Effector memory CD8-positive, alpha-beta T cell (primary cell): ENCODE results near the gene POLL.
"Not testable (repeated sequence)": the region's sequence is repeated elsewhere in the genome, so short reads cannot be mapped to it uniquely, and the experiment has no call there.

ENCODE experiments used
- ATAC-seq: fragments of 150-1000 bp; cut with Tn5 transposase; replicated peaks from 2 replicates; pipeline ENCODE4 v1.10.0; 2021; ENCODE audit warnings: mild to moderate bottlenecking, moderate library complexity
- DNase-seq, 3 experiments: peaks; one replicate each; pipeline ENCODE4 v3.0.0; 2021
- H3K27ac Mint-ChIP-seq, 2 donors: one replicate each; pipeline ENCODE4 v1.8.0; 2022; ENCODE audit warnings: mild to moderate bottlenecking in 2 of 2, mixed read lengths in 2 of 2, moderate library complexity in 2 of 2
- H3K27me3 Mint-ChIP-seq, 2 donors: one replicate each; pipeline ENCODE4 v1.8.0; 2022; ENCODE audit warnings: mixed read lengths in 2 of 2
- H3K36me3 Mint-ChIP-seq: one replicate; pipeline ENCODE4 v1.8.0; 2022; ENCODE audit warnings: mild to moderate bottlenecking, moderate library complexity, mixed read lengths; ENCODE audit not compliant: insufficient read depth
- H3K4me1 Mint-ChIP-seq, 2 donors: one replicate each; pipeline ENCODE4 v1.8.0; 2022; ENCODE audit warnings: low read depth in 2 of 2, mixed read lengths in 2 of 2
- H3K4me3 Mint-ChIP-seq, 2 donors: one replicate each; pipeline ENCODE4 v1.8.0; 2022; ENCODE audit warnings: mild to moderate bottlenecking in 2 of 2, mixed read lengths in 2 of 2, moderate library complexity in 2 of 2
- H3K9me3 Mint-ChIP-seq, 2 donors: one replicate each; pipeline ENCODE4 v1.8.0; 2022; ENCODE audit warnings: mixed read lengths in 2 of 2

POLL gene

DNA sequence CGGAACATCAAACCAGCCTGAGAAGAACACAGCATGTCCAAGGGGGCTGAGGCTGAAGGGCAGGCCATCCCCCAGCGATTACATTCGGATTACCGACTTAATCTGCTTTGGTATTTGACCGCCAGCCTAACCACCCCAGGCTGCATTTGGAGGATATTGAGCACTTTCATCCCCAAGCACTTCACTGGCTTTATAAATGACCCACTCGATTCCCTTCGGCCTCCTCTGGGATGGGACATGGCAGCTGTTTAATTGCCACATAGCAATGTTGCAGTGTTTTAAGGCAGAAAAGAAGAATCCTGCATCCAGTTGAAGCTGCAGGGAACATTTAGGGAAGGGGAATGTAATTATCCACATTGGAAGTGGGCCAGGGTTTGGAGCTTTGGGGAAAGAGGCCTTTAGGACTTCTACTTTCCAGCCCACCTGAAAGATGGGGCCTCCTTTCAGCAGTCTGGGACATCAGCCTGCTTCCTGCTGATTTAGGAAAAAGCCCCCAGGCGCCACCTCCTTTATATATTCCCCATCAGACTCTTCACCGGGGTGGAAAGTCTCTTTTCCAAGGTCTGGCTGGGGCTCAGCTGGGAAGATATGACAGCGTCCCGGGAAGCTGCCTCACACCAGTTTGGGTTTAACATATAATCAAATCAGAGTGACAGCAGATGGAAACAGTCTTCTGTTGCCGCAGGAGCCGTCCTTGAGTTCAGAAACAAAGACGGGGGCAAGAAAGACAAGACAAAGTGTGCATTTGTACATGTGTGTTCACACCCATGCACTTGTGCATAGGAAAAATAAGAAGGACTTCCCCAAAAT is 9.2 kb upstream of the POLL start:
- ATAC-seq (no peak), DNase-seq (no peak)
- Mint-ChIP-seq H3K27ac (no peak overlapping the region), H3K27me3 (no peaks in the 10 kb centered on the region), H3K4me3 (no peak overlapping the region), H3K4me1 (no peaks in the 10 kb centered on the region), H3K9me3 (no peaks in the 10 kb centered on the region), H3K36me3 (peaks cover 10% of the 10 kb centered on the region)

- peaks cover 10% of the 10 kb centered on the region for H3K36me3 Mint-ChIP-seq
- H3K27ac Mint-ChIP-seq, result no peak overlapping the region
- DNase-seq, result no peak
- no peak for ATAC-seq
- H3K4me3 Mint-ChIP-seq, result no peak overlapping the region
- no peaks in the 10 kb centered on the region for H3K4me1 Mint-ChIP-seq
- H3K9me3 Mint-ChIP-seq, result no peaks in the 10 kb centered on the region
- no peaks in the 10 kb centered on the region for H3K27me3 Mint-ChIP-seq
These were observed 7.8 kb upstream of the POLL start for GRCh38 chr10:101595591-101596433.

GRCh38 chr10:101593331-101593730 is 5.3 kb upstream of the POLL start:
- not testable (repeated sequence) for H3K36me3 Mint-ChIP-seq, H3K27ac Mint-ChIP-seq, ATAC-seq, H3K4me3 Mint-ChIP-seq, DNase-seq, H3K4me1 Mint-ChIP-seq, H3K9me3 Mint-ChIP-seq, H3K27me3 Mint-ChIP-seq

DNA sequence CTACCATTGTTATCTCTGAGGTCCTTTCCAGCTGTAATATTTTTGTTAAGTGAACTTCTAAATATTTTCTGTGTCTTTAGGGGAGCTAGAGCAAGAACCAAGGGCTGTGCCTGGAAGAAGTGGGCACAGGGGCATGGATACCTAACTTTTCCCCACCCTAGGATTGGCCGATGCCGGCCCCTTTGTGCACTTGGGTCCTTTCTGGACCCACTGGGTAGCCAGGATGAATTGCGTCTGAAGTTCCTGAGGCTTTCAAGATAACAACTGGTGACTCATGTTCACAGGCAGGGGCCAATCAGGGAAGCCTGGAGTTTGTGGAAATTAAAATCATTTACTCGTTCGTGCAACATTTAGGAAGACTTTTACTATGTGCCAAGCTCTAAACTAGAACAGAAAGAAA is 822 bp upstream of the POLL start:
- Mint-ChIP-seq H3K27me3 (no peaks in the 10 kb centered on the region), H3K4me3 (peak overlapping the region; percentile 94 to 95), H3K27ac (peak overlapping the region; percentile 91 to 92), H3K4me1 (peaks cover 17 to 23% of the 10 kb centered on the region in 2 donors), H3K9me3 (no peaks in the 10 kb centered on the region), H3K36me3 (peaks cover 22% of the 10 kb centered on the region)
- ATAC-seq (no peak), DNase-seq (no peak)

GRCh38 chr10:101585841-101586240 is 2.2 kb downstream of the POLL start:
- ATAC-seq (no peak), DNase-seq (no peak)
- Mint-ChIP-seq H3K36me3 (peaks cover 20% of the 10 kb centered on the region), H3K4me3 (no peak overlapping the region), H3K9me3 (no peaks in the 10 kb centered on the region), H3K27me3 (no peaks in the 10 kb centered on the region), H3K27ac (no peak overlapping the region), H3K4me1 (peaks cover 17 to 23% of the 10 kb centered on the region in 2 donors)

- H3K9me3 Mint-ChIP-seq, result no peaks in the 10 kb centered on the region
- no peak overlapping the region for H3K27ac Mint-ChIP-seq
- peaks cover 6% of the 10 kb centered on the region for H3K36me3 Mint-ChIP-seq
- ATAC-seq (no peak), DNase-seq (no peak)
- no peak overlapping the region for H3K4me3 Mint-ChIP-seq
- H3K27me3 Mint-ChIP-seq, result no peaks in the 10 kb centered on the region
- H3K4me1 Mint-ChIP-seq, result peaks cover 4 to 8% of the 10 kb centered on the region in 2 donors
These were observed 7.3 kb downstream of the POLL start for GRCh38 chr10:101580486-101581399.

GRCh38 chr10:101579516-101579870 is 8.6 kb downstream of the POLL start:
- Mint-ChIP-seq H3K27ac (no peak overlapping the region), H3K36me3 (peaks cover 6% of the 10 kb centered on the region), H3K4me3 (no peak overlapping the region), H3K27me3 (no peaks in the 10 kb centered on the region), H3K4me1 (peaks cover 0 to 3% of the 10 kb centered on the region in 2 donors), H3K9me3 (no peaks in the 10 kb centered on the region)
- no peak for DNase-seq
- ATAC-seq, result no peak

GRCh38 chr10:101578803-101579515 is 9.1 kb downstream of the POLL start:
- ATAC-seq (no peak), DNase-seq (no peak)
- H3K4me1 Mint-ChIP-seq, result no peaks in the 10 kb centered on the region
- no peak overlapping the region for H3K4me3 Mint-ChIP-seq
- no peaks in the 10 kb centered on the region for H3K27me3 Mint-ChIP-seq
- H3K27ac Mint-ChIP-seq, result peak overlapping the region in 1 of 2 donors; percentile 47
- H3K9me3 Mint-ChIP-seq, result no peaks in the 10 kb centered on the region
- peaks cover 6% of the 10 kb centered on the region for H3K36me3 Mint-ChIP-seq

DNA sequence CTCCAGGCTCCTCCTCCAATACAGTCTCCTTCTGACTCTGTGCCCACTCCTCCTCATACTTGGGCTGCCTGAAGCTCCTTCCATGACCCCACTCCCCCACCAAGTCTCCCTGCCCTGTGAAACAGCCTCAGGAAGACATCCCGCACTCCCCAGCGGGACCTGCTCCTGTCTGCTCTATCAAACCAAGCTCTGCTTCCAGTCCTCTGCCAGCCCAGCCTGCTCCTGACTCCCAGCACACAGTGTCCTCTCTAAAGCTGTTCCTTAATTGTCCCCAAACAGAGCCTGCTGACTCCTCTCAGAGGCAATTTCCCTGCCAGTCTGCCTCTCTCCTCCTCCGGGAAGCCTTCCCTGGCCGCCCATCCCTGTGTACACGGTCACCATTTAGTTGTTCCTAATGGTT is 9.9 kb downstream of the POLL start:
- DNase-seq (no peak), ATAC-seq (no peak)
- Mint-ChIP-seq H3K27me3 (no peaks in the 10 kb centered on the region), H3K9me3 (no peaks in the 10 kb centered on the region), H3K4me3 (no peak overlapping the region), H3K36me3 (peaks cover 6% of the 10 kb centered on the region), H3K27ac (peak overlapping the region; percentile 47 to 62), H3K4me1 (no peaks in the 10 kb centered on the region)

DNA sequence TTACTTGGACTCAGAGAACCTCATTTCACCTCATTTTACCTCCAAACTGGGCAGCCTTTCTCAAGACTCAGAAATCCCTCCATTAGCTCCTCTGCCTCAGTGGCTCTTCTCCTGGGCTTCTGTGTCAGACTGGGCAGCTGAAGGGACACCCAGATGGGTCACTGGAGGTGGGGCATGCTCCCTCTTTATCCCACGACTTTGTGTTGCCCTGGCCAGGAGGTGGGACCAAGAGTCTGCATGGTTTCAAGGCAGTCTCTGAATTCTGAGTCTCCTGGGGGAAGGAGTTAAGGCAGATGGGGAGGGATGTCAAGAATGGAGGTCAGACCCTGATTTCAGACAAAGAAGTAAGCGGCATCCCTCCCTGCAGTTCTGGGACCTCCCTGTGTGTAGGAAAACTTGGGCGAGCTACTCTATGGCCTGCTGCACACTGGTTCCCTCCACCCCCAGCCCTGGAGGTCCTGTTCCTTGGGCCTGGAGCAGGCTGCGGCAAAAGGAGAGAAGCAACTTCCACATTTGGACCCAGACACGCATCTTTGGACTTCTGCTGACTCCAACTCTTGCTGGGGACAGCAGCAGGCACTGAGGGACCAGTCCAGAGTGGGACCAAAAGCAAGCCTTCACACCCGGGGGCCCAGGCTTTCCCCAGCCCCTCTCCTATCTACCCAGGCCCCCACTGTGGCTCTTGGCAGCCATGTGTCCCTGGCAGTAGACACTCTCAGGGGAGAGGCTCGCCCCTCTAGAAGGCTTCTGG is 10.8 kb downstream of the POLL start:
- H3K36me3 Mint-ChIP-seq, result peaks cover 6% of the 10 kb centered on the region
- ATAC-seq (no peak), DNase-seq (no peak)
- H3K9me3 Mint-ChIP-seq, result no peaks in the 10 kb centered on the region
- H3K27me3 Mint-ChIP-seq, result no peaks in the 10 kb centered on the region
- no peaks in the 10 kb centered on the region for H3K4me1 Mint-ChIP-seq
- no peak overlapping the region for H3K4me3 Mint-ChIP-seq
- H3K27ac Mint-ChIP-seq, result peak overlapping the region in 1 of 2 donors; percentile 47

DNA sequence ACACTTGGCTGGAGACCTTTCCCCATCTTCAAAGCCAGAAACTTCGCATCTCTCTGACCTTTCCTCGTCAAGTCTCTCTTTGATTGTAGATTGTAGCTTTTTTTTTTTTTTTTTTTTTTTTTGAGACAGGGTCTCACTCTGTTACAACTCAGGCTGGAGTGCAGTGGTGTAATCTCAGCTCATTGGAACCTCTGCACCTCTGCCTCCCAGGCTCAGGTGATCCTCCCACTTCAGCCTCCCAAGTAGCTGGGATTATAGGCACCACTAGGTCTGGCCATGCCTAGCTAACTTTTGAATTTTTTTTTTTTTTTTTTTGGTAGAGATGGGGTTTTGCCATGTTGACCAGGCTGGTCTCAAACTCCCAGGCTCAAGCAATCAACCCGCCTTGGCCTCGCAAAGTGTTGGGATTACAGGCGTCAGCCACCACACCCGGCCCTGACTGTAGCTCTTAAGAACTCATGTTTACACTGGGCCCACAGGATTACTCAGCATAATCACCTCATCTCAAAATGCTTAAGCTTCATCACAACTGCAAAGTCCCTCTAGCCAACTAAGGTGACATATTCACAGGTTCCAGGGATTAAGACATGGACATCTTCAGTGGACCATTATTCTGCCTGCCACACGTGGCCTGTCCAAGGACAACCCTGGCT is 11.7 kb downstream of the POLL start:
- no peaks in the 10 kb centered on the region for H3K9me3 Mint-ChIP-seq
- H3K36me3 Mint-ChIP-seq, result peaks cover 6% of the 10 kb centered on the region
- no peak overlapping the region for H3K4me3 Mint-ChIP-seq
- no peaks in the 10 kb centered on the region for H3K27me3 Mint-ChIP-seq
- DNase-seq, result no peak
- H3K4me1 Mint-ChIP-seq, result no peaks in the 10 kb centered on the region
- H3K27ac Mint-ChIP-seq, result no peak overlapping the region
- ATAC-seq, result no peak
